Non-pigmented ciliary epithelial cell (primary cell): ENCODE results near the gene PTPN13.
"Not testable (repeated sequence)": the region's sequence is repeated elsewhere in the genome, so short reads cannot be mapped to it uniquely, and the experiment has no call there.

Experiments
- DNase-seq: peaks from one replicate; pipeline ENCODE4 v3.0.0-alpha.2; 2010; ENCODE audit warnings: low read depth

PTPN13 gene

DNA sequence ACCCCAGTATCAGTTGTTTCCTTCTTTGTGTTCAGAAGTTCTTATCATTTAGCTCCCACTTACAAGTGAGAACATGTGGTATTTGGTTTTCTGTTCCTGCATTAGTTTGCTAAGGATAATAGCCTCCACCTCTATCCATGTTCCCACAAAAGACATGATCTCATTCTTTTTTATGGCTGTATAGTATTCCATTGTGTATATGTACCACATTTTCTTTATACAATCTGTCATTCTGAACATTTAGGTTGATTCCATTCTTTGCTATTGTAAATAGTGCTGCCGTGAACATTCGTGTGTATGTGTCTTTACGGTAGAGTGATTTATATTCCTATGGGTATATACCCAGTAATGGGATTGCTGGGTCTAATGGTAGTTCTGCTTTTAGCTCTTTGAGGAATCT lies 125.0 kb downstream of the PTPN13 start:
- not testable (repeated sequence) for DNase-seq

DNA sequence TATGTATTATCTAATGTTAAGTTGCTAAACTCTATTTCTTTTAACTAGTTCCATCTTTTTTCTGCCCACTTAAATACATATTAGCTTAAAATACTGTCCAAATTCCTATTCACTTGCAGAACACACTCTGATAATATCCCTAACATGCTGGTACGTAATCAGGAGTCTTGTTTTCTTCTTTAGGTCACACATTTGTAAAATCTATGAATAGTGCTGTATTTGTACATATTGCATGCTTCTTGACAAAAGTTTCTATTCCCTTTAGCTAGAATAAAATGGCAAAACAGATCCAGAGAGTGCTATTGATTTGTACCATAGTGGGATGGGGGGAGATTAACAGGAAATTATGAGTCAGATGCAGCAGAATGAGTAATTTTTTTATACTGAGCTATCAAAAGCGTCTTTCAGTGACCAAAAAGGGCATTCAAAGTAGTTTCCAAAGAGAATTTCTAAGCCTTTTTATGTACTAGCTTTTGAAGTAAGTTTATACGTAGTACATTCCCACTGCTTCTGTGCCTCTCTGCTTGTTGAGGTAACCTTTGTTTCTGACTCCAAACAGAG lies 126.5 kb downstream of the PTPN13 start:
- DNase-seq, result peak; percentile 9

DNA sequence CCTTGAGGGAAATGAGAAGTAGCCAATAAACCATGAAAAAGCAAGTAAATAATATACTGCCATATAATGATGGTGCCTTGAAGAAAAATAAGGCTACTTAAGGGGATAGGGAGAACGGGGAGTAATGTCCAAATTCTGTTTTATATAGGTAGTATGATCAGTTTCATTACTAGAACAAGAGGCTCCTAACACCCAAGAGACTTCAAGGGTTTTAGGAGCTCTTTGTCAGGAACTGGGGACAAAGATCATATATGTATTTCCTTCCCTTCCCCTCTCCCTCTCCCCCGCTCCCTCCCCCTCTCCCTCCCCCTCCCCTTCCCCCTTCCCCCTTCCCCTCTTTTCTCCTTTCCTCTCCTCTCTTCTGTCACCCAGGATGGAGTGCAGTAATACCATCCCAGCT lies 127.3 kb downstream of the PTPN13 start:
- no peak for DNase-seq

DNA sequence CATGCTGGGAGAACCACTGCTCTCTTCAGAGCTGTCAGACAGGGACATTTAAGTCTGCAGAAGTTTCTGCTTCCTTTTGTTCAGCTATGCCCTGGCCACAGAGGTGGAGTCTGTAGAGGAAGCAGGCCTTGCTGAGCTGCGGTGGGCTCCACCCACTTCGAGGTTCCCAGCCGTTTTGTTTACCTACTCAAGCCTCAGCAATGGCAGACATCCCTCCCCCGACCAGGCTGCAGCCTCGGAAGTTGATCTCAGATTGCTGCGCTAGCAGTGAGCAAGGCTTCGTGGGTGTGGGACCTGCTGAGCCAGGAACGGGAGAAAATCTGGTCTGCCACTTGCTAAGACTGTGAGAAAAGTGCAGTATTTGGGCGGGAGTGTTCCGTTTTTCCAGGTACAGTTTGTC lies 136.2 kb downstream of the PTPN13 start:
- DNase-seq, result no peak

DNA sequence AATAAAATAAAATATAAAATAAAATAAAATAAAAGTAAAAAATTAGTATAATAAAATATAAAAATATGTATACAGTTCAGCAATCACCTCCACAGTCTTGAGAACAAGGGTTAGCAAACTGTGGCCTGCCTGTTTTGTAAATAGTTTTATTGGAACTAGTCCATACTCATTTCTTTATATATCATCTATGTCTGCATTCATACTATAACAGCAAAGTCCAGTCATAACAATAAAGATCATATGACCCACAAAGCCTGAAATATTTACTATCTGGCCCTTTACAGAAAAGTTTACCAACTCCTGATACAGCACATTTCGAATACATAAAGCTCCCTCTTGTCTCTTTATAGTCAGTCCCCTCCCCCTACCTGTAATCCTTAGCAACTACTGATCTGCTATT lies 143.1 kb downstream of the PTPN13 start:
- DNase-seq, result no peak

DNA sequence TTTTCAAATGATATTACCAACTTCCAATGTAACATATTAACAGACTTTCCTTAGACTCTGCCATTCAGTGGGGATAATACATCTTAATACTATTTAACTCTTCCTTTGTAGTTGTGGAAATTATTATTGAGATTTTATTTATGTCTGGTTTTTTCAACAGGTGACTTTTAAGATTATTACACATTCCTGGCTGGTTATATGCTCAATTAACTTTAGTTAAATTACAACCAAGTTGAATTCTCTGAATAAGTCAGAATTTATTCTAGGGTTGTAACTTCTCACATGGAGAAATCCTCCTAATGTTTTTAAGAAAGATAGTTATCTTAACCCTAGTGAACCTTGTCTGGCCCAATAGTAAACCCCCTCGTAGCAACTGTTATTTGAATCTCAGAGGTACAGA lies 147.7 kb downstream of the PTPN13 start:
- no peak for DNase-seq

DNA sequence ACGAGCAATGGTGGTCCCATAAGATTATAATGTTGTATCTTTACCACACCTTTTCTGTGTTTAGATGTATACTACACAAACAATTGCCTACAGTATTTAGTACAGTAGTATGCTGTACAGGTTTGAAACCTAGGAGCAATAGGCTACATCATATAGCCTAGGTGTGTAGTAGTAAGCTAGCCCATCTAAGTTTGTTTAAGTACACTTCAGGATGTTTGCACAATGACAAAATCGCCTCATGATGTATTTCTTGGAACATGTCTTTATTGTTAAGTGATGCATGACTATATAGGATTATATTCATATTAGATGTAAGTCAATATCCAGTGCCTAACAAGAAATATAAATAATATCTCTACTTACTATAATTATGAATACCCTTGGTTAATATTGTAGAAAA lies 150.5 kb downstream of the PTPN13 start:
- DNase-seq, result no peak

DNA sequence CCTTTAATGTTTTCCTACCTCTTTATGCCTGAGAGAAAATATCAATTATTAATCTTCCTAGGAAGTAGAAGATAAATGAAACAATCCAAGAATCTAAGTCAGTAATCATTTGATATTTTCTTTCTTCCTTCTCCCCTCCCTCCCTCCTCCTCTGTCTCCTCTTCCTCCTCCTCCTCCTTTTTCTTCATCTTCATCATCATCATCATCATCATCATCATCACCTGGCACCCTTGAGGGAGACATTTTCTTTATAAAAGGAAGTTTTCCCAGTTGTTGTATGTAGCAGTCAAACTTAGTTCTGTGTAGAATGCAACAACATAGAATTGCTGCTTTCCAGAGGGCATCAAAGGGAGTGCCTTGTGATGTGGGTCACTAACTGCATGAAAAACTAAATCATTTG lies 155.0 kb downstream of the PTPN13 start:
- no peak for DNase-seq

DNA sequence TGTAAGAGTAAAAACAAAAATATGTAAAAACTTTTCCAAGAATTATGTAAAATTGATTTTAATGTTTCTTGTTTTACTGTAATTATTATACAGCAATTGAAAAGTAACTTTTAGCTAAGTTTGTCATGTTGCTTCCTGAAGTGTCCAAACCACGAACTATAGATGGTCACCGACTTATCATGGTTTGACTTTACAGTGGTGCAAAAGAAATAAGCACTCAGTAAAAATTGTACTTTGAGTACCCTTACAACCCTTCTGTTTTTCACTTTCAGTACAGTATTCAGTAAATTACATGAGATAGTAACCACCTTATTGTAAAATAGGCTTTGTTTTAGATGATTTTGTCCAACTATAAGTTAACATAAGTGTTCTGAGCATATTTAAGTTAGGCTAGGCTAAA lies 161.3 kb downstream of the PTPN13 start:
- DNase-seq, result no peak

DNA sequence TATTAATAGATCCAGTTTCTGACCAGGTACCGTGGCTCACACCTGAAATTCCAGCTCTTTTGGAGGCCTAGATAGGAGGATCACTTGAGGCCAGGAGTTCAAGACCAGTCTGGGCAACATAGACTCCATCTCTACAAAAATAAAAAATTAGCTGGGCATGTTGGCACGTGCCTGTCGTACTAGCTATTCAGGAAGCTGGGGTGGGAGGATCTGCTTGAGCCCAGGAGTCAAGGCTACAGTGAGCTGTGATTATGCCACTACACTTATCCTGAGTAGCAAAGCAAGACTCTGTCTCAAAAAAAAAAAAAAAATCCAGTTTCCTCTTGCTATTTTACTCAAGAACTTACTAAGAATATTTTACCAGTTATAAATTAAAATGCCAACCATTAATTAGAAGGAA lies 163.4 kb downstream of the PTPN13 start:
- DNase-seq, result no peak

DNA sequence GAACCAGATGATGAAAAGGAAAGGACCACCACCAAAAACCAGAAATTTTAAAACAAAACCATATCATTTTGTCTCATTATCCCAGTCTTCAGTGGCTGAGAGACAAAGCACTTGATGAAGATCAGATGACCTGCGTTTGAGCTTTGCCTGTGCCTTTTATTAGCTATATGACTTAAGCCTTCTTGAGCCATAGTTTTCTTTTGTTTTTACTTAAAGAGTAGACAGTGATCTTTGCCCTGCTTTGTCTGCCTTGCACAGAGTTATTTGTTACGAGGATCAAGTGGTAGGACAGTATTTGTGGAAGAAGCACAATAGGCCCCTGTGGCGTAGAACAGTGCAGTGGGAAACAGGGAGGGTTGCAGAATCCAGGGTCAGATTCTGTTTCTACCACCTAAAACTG lies 165.2 kb downstream of the PTPN13 start:
- DNase-seq, result no peak

DNA sequence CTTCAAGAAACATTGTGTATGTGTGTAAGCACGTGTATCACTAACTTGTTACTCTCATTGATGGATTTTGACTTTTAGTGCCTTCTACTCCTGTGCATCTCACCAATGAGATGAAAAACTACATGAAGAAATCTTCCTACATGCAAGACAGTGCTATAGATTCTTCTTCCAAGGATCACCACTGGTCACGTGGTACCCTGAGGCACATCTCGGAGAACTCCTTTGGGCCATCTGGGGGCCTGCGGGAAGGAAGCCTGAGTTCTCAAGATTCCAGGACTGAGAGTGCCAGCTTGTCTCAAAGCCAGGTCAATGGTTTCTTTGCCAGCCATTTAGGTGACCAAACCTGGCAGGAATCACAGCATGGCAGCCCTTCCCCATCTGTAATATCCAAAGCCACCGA lies 168.5 kb downstream of the PTPN13 start:
- DNase-seq, result no peak

DNA sequence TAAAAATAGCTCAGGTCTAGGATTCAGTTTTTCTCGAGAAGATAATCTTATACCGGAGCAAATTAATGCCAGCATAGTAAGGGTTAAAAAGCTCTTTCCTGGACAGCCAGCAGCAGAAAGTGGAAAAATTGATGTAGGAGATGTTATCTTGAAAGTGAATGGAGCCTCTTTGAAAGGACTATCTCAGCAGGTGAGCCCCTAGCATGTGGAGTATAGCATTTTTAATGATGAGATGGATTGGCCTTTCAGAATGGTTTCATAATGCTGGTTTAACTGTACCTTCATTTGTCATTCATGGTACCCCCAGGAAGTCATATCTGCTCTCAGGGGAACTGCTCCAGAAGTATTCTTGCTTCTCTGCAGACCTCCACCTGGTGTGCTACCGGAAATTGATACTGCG lies 175.7 kb downstream of the PTPN13 start:
- no peak for DNase-seq

DNA sequence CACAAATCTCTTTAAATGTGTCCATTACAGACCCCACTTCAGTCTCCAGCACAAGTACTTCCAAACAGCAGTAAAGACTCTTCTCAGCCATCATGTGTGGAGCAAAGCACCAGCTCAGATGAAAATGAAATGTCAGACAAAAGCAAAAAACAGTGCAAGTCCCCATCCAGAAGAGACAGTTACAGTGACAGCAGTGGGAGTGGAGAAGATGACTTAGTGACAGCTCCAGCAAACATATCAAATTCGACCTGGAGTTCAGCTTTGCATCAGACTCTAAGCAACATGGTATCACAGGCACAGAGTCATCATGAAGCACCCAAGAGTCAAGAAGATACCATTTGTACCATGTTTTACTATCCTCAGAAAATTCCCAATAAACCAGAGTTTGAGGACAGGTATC lies 177.0 kb downstream of the PTPN13 start:
- no peak for DNase-seq

DNA sequence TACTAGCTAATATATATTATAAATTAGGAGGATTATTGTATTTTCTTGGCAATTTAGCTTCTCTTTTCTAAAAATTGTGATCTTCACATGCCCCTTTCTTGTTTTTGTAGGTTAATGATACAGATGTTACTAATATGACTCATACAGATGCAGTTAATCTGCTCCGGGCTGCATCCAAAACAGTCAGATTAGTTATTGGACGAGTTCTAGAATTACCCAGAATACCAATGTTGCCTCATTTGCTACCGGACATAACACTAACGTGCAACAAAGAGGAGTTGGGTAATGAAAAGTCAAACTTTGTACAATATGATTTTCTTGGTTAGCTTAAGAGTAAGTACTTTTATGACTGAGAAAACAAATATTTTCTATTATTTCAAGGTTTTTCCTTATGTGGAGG lies 180.9 kb downstream of the PTPN13 start:
- DNase-seq, result peak; percentile 1

DNA sequence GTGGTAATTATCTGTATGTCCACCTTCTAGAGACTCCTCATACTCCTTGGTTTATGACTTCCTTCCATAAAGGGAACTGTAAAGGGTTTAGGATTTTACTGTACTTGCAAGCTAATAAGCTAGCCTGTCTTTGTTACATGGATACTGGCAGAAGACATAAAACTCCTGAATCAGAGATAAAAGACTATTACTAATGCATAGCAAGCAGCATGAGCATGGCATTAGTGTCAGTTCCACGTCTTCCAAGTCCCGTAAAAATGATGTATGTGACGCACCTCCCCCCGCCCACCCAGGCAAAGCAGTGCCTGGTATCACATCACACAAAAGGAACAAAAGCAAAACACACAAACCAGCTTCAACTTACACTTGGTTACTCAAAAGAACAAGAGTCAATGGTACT lies 184.1 kb downstream of the PTPN13 start:
- DNase-seq, result no peak

DNA sequence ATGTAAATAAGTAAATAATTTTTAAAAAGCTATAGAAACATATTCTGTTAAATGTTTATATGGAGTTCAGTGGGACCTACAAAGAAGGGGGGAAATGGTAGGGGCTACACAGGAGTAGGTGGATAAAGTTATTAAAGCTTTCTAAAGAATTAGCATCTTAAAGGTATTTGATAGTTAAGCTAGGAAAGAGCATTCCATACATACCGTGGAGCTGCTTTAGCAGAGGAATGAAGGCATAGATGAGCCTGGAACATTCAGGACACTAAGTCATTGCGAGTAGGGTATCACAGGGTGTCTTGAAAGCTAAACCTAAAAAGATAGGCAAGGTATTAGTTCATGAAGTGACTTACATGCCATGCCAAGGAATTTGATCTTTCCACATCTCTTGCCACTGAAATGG lies 194.7 kb downstream of the PTPN13 start:
- peak; percentile 1 for DNase-seq

DNA sequence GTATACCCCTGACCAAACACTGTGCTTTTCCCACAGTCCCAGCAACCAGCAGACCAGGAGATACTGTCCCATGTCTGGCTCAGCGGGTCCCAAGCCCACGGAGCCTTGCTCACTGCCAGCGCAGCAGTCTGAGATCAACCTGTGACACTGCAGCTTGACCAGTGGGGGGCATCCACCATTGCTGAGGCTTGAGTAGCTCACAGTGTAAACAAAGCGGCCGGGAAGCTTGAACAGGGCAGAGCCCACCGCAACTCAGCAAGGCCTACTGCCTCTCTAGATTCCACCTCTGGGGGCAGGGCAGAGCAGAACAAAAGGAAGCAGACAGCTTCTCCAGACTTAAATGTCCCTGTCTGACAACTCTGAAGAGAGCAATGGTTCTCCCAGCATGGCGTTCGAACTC lies 197.0 kb downstream of the PTPN13 start:
- no peak for DNase-seq

DNA sequence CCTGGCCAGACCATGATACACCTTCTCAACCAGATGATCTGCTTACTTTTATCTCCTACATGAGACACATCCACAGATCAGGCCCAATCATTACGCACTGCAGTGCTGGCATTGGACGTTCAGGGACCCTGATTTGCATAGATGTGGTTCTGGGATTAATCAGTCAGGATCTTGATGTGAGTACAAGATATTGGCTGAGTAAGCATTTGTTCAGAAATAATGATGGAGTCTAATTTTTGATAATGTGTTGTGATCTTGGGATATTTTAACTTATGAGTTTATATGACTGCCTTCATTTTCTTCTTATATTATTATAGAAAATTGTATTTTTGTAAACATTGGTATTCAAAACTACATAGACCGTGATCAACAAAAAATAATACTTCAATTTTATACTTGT lies 215.7 kb downstream of the PTPN13 start:
- DNase-seq, result no peak

DNA sequence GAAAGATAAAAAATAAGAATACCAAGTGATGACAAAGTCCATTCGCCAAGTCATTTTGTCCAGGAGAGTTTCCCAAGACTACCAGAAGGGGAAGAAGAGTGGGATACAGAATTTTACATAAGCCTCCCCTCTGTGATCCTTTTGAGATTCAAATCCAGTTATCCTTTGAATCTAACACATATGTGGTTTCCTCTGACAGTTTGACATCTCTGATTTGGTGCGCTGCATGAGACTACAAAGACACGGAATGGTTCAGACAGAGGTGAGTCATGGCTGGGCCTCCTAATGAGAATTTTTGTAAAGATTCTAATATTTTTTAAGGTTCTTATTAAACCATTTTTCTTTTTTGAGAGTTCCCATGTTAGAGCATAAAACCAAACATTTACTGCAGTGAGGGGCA lies 216.7 kb downstream of the PTPN13 start:
- DNase-seq, result no peak

DNA sequence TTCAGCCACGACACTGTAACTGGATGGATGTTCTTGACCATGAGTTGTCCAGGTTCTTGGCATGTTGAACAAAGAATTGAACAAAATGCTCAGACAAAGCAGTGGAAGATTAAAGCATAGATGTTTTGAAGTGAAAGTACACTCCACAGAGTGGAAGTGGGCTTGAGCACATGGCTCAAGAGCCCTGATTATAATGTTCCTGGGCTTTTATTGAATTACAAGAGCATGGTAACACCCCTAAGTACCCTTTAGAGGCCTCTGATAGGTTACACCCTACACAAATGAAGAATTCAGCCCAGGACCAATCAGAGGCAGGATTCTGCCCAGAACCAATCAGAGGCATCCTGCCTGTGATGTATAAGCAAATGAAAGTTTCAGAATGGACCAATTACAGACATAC lies 221.5 kb downstream of the PTPN13 start:
- no peak for DNase-seq

DNA sequence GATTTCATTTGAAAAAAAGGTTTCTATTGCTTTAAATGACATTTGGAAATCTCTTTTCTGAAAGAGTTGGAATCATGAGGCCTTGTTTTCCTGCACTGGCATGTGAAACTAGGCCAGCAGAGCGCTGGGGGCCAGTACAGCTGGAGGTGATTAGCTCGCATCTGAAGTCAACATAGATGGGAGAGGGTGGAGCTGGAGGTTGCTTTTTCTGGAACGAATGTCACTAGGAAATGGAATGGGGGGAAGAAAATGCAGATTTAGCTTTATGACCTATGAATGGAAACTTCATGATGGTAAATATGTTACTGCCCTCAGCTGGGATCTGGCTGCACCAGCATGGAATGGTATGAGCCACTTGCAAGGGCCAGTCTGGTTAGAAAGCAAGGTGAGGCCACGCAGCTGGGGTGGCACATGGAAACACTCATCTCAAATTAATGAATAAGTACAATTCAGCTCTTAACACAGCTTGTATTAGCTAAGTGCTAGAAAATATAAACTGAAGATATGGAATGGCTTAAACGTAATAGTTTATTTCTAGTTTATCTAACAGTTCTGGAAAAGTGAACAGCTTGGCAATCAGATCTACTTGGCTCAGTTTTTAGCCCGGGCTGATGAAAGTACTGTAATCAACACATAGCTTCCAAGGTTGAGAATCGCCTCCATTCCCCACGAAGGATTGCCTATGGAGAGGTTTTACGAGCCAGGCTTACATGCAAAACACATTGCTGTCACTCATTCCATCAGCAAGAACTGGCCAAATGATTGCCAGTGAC lies 222.6 kb downstream of the PTPN13 start:
- DNase-seq, result no peak

DNA sequence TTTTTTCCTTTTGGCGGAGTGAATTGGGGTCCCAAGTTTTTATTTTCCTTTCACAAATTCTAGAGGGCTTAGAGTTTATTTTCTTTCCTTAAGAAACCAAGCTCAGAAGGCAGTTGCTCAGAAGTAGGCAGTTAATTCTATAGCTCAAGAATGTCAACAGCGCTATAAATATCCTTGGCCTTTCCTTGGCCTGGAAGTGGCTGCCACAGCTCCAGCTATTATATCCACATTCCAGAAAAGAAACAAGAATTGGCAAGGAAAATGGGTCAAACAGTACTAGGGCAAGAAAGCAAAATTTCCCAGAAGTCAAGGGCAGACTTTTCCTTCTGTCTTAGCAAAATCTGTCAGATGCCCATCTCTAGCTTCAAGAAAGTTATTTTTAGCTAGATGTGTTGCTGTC lies 224.1 kb downstream of the PTPN13 start:
- no peak for DNase-seq

DNA sequence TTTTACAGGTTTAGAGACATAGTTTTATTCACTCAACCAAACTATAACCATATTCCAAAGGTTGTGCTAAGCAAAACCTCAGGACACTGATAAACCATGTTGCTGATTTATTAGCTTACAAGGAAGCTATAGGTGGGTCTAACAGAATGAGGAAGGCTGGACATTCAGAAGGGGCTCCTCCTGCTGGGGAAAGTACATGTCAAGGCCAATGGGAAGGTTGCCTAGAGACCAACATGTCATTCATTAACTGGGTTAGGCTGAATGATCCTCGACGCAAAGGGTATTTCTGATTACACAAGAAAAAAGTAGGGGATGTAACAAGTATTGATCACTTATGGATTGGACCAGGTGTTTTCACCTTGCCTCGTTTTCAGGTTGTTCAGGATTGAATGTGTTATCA lies 224.7 kb downstream of the PTPN13 start:
- DNase-seq, result no peak
